Chondrocyte (in vitro differentiated cells): ENCODE data around the gene DRAXIN. TPM values are rescaled to one million over a fixed set of nuclear protein-coding genes. Genes with fewer than 3 reads are reported as not detected.

Experiments
- DNase-seq: peaks from one replicate; pipeline ENCODE4 v3.0.0; 2021; ENCODE audit warnings: mixed read lengths, low spot score
- H3K27ac Mint-ChIP-seq: one replicate; pipeline ENCODE4 v1.8.0; 2021; ENCODE audit warnings: mild to moderate bottlenecking, moderate library complexity, mixed read lengths; ENCODE audit not compliant: unreplicated experiment
- H3K27me3 Mint-ChIP-seq: 2 replicates; pipeline ENCODE4 v1.8.0; 2021; ENCODE audit warnings: low read depth, mixed read lengths
- H3K36me3 Mint-ChIP-seq: 2 replicates; pipeline ENCODE4 v1.8.0; 2021; ENCODE audit warnings: low read depth, mixed read lengths
- H3K4me1 Mint-ChIP-seq: 2 replicates; pipeline ENCODE4 v1.8.0; 2021; ENCODE audit warnings: low read depth, mild to moderate bottlenecking, mixed read lengths
- H3K4me3 Mint-ChIP-seq: one replicate; pipeline ENCODE4 v1.8.0; 2021; ENCODE audit warnings: mild to moderate bottlenecking, moderate library complexity, mixed read lengths; ENCODE audit not compliant: unreplicated experiment
- H3K9me3 Mint-ChIP-seq: 2 replicates; pipeline ENCODE4 v1.8.0; 2021; ENCODE audit warnings: low read depth, mixed read lengths
- CTCF ChIP-seq: fragments of 200-600 bp; sonication (generic); IDR thresholded peaks from 2 replicates; pipeline ENCODE4 v1.5.0; 2021; ENCODE audit warnings: antibody characterized with exemption, mild to moderate bottlenecking, moderate library complexity
- total RNA-seq: library from RNA; stranded (reverse); gene quantifications from 3 replicates; pipeline ENCODE4 v1.2.1, GENCODE V29; 2021

The DRAXIN gene
- total RNA-seq, 1 donor from 2014 or later: 0.17 TPM

GRCh38 chr1:11771481-11772043 lies 80.1 kb downstream of the DRAXIN start:
- TF ChIP-seq CTCF: no peak
- no peak for DNase-seq
- Mint-ChIP-seq H3K27ac (no peak overlapping the region), H3K27me3 (peaks cover 6% of the 10 kb centered on the region), H3K4me1 (no peaks in the 10 kb centered on the region), H3K4me3 (no peak overlapping the region), H3K9me3 (no peaks in the 10 kb centered on the region), H3K36me3 (no peaks in the 10 kb centered on the region)

- Mint-ChIP-seq H3K9me3 (no peaks in the 10 kb centered on the region), H3K27ac (no peak overlapping the region), H3K4me1 (no peaks in the 10 kb centered on the region), H3K4me3 (no peak overlapping the region), H3K36me3 (no peaks in the 10 kb centered on the region), H3K27me3 (peaks cover 2% of the 10 kb centered on the region)
- no peak for TF ChIP-seq CTCF
- no peak for DNase-seq
Measured at GRCh38 chr1:11772458-11772857, 80.9 kb downstream of the DRAXIN start.

- Mint-ChIP-seq H3K27ac (no peak overlapping the region), H3K9me3 (no peaks in the 10 kb centered on the region)
Measured at GRCh38 chr1:11774753-11775152, 83.2 kb downstream of the DRAXIN start.

More at GRCh38 chr1:11774753-11775152, 83.2 kb downstream of the DRAXIN start:
- Mint-ChIP-seq H3K4me1 (no peaks in the 10 kb centered on the region), H3K27me3 (no peaks in the 10 kb centered on the region), H3K36me3 (no peaks in the 10 kb centered on the region), H3K4me3 (no peak overlapping the region)
- no peak for DNase-seq
- TF ChIP-seq CTCF: no peak

Other genes with a start within 250 kb of the DRAXIN start
- 0.05 to 0.21 TPM in 2 of 3 replicates, not detected in the other for gene DISP3, start 212.6 kb upstream of the DRAXIN start, total RNA-seq
- 1.2 to 1.6 TPM (median 1.2 TPM) in 3 replicates for gene FBXO2, start 37.3 kb upstream of the DRAXIN start, total RNA-seq
- 15.7 to 17.5 TPM (median 16.5 TPM) in 3 replicates for gene FBXO44, start 36.8 kb upstream of the DRAXIN start, total RNA-seq
- 8.5 to 10.1 TPM (median 9.2 TPM) in 3 replicates for gene FBXO6, start 27.5 kb upstream of the DRAXIN start, total RNA-seq
- 31.8 to 33.6 TPM (median 32.1 TPM) in 3 replicates for gene MAD2L2, start 10.6 kb upstream of the DRAXIN start, total RNA-seq
- 19.8 to 25.5 TPM (median 23.8 TPM) in 3 replicates for gene AGTRAP, start 44.4 kb downstream of the DRAXIN start, total RNA-seq
- gene C1orf167, start 70.5 kb downstream of the DRAXIN start, total RNA-seq: 0.36 TPM in 1 of 3 replicates, not detected in the others
- gene MTHFR, start 114.3 kb downstream of the DRAXIN start, total RNA-seq: 18.2 to 23.3 TPM (median 22.3 TPM) in 3 replicates
- 20.7 to 22.2 TPM (median 21.7 TPM) in 3 replicates for gene CLCN6, start 114.5 kb downstream of the DRAXIN start, total RNA-seq
- not detected in 3 replicates for gene NPPA, start 156.1 kb downstream of the DRAXIN start, total RNA-seq
- gene NPPB, start 167.2 kb downstream of the DRAXIN start, total RNA-seq: not detected in 3 replicates
- 46.3 to 51.4 TPM (median 47.6 TPM) in 3 replicates for gene KIAA2013, start 234.7 kb downstream of the DRAXIN start, total RNA-seq
- 344 to 509 TPM (median 477 TPM) in 3 replicates for gene PLOD1, start 243.0 kb downstream of the DRAXIN start, total RNA-seq